A673 (cell line): ENCODE measurements around the gene POU3F3. TPM values are rescaled to one million over a fixed set of nuclear protein-coding genes. Genes with fewer than 3 reads are reported as not detected.

Source experiments
- BruUV-seq: library from RNA; stranded (reverse); fragments of 400-500 nt; replicated peaks from 2 replicates; lab custom pipeline; 2021; lab: Mats Ljungman, UMichigan
- CTCF ChIA-PET: fragments of 300-600 bp; sonication (Branson Sonifier 250); formaldehyde crosslinking; loops from one replicate; lab custom pipeline; 2022; ENCODE audit warnings: antibody characterized with exemption; lab: Charles Lee
- POLR2A ChIA-PET: fragments of 300-600 bp; sonication (Branson Sonifier 250); formaldehyde crosslinking; loops from one replicate; lab custom pipeline; 2022; ENCODE audit warnings: antibody characterized with exemption; ENCODE audit not compliant: low non-redundant PET; lab: Charles Lee
- DNase-seq: peaks from one replicate; pipeline ENCODE4 v3.0.0-alpha.2; 2015; ENCODE audit warnings: low spot score
- H3K27ac ChIP-seq: fragments of 200-600 bp; sonication (generic); 2 replicates; pipeline ENCODE4 v1.5.1; 2016; ENCODE audit warnings: mixed run types, low read depth, mild to moderate bottlenecking, mixed read lengths, antibody characterized with exemption, low read length; ENCODE audit not compliant: poor library complexity, severe bottlenecking
- H3K27me3 ChIP-seq: fragments of 200-600 bp; sonication (generic); replicated peaks from 2 replicates; pipeline ENCODE4 v1.6.1; 2017; ENCODE audit warnings: mixed run types, low read depth, mild to moderate bottlenecking, mixed read lengths, antibody characterized with exemption, low read length; ENCODE audit not compliant: insufficient read depth, poor library complexity
- H3K36me3 ChIP-seq: fragments of 200-600 bp; sonication (generic); 2 replicates; pipeline ENCODE4 v1.6.1; 2016; ENCODE audit warnings: mixed run types, mild to moderate bottlenecking, mixed read lengths, antibody characterized with exemption, low read length; ENCODE audit not compliant: insufficient read depth, poor library complexity, severe bottlenecking
- H3K4me1 ChIP-seq: fragments of 200-600 bp; sonication (generic); 2 replicates; pipeline ENCODE4 v1.6.1; 2017; ENCODE audit warnings: mixed run types, mild to moderate bottlenecking, mixed read lengths, antibody characterized with exemption, low read length; ENCODE audit not compliant: insufficient read depth, poor library complexity, severe bottlenecking
- H3K4me3 ChIP-seq: fragments of 200-600 bp; sonication (generic); 2 replicates; pipeline ENCODE4 v1.5.1; 2016; ENCODE audit warnings: low read depth, mixed run types, mild to moderate bottlenecking, mixed read lengths, low read length; ENCODE audit not compliant: poor library complexity, severe bottlenecking
- H3K9me3 ChIP-seq: fragments of 200-600 bp; sonication (generic); 2 replicates; pipeline ENCODE4 v1.6.1; 2016; ENCODE audit warnings: mixed run types, low read depth, mild to moderate bottlenecking, mixed read lengths, antibody characterized with exemption, low read length; ENCODE audit not compliant: poor library complexity, severe bottlenecking
- CTCF ChIP-seq: fragments of 300-800, 200-600 bp; sonication (generic); conservative IDR thresholded peaks from 2 replicates; pipeline ENCODE4 v1.5.1; 2017; ENCODE audit warnings: low read depth, mild to moderate bottlenecking, antibody characterized with exemption, low read length, moderate library complexity, mixed read lengths
- EZH2 ChIP-seq: fragments of 200-600 bp; sonication (generic); IDR thresholded peaks from 2 replicates; pipeline ENCODE4 v1.6.1; 2017; ENCODE audit warnings: borderline replicate concordance, low read depth, mild to moderate bottlenecking, mixed read lengths, antibody characterized with exemption, low read length; ENCODE audit not compliant: poor library complexity, severe bottlenecking
- intact Hi-C: fragments of 100-400 bp; cut with micrococcal nuclease; formaldehyde crosslinking; loops from one replicate; pipeline ENCODE4 v1.10.0; 2022; ENCODE audit not compliant: unreplicated experiment
- total RNA-seq: library from RNA; stranded (reverse); gene quantifications from 2 replicates; pipeline ENCODE4 v1.2.3, GENCODE V29; 2021

The POU3F3 gene
- total RNA-seq, 1 experiment from 2014 or later = not detected

GRCh38 chr2:104880076-104880475, 26.2 kb downstream of the POU3F3 start:
- TF ChIP-seq EZH2 = no peak
- no peak for TF ChIP-seq CTCF
- no peaks in the 10 kb centered on the region for H3K4me1 ChIP-seq
- no peaks in the 10 kb centered on the region for H3K36me3 ChIP-seq
- peaks cover 8% of the 10 kb centered on the region for H3K27me3 ChIP-seq
- no peaks in the 10 kb centered on the region for H3K9me3 ChIP-seq
- intact Hi-C loops = no loop called here
- no peak for DNase-seq
- no TSS peak for BruUV-seq
- CTCF ChIA-PET = no interaction called here
- no peak overlapping the region for H3K4me3 ChIP-seq
- POLR2A ChIA-PET = no interaction called here
- no peak overlapping the region for H3K27ac ChIP-seq

- TF ChIP-seq CTCF = no peak
- TF ChIP-seq EZH2 = no peak
- H3K27me3 ChIP-seq = peaks cover 5% of the 10 kb centered on the region
- H3K27ac ChIP-seq = no peak overlapping the region
- intact Hi-C loops = no loop called here
- no peak for DNase-seq
- H3K4me3 ChIP-seq = no peak overlapping the region
- ChIA-PET POLR2A (no interaction called here), CTCF (no interaction called here)
- no peaks in the 10 kb centered on the region for H3K36me3 ChIP-seq
- no TSS peak for BruUV-seq
- no peaks in the 10 kb centered on the region for H3K9me3 ChIP-seq
- H3K4me1 ChIP-seq = no peaks in the 10 kb centered on the region
These were observed 29.4 kb downstream of the POU3F3 start for GRCh38 chr2:104883357-104883756.

- H3K9me3 ChIP-seq = no peaks in the 10 kb centered on the region
- intact Hi-C loops = no loop called here
- no peaks in the 10 kb centered on the region for H3K36me3 ChIP-seq
- BruUV-seq = no TSS peak
- POLR2A ChIA-PET = no interaction called here
- CTCF ChIA-PET = no interaction called here
- TF ChIP-seq CTCF = no peak
- TF ChIP-seq EZH2 = no peak
- no peaks in the 10 kb centered on the region for H3K4me1 ChIP-seq
- no peak for DNase-seq
- peaks cover 5% of the 10 kb centered on the region for H3K27me3 ChIP-seq
- H3K27ac ChIP-seq = no peak overlapping the region
- H3K4me3 ChIP-seq = no peak overlapping the region
These were observed 31.3 kb downstream of the POU3F3 start for GRCh38 chr2:104885119-104885782.
